ENCODE measurements around the gene NCOA4.

DNA sequence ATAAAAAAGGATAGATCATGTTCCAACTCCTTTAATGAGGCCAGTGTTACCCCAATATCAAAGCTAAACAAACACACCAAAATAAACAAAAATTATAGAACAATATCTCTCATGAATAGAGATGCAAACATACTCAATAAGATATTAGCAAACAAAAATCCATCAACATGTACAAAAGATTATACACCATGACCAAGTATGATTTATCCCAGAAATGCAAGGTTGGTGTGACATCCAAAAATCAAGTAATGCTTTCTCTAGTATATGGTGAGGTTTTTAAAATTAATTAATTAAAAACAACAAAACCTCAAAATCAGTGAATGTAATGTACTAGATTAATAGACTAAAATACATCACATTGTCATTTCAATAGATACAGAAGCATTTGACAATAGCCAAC is 26.6 kb upstream of the NCOA4 start:
- TF ChIP-seq, protein P1, sequence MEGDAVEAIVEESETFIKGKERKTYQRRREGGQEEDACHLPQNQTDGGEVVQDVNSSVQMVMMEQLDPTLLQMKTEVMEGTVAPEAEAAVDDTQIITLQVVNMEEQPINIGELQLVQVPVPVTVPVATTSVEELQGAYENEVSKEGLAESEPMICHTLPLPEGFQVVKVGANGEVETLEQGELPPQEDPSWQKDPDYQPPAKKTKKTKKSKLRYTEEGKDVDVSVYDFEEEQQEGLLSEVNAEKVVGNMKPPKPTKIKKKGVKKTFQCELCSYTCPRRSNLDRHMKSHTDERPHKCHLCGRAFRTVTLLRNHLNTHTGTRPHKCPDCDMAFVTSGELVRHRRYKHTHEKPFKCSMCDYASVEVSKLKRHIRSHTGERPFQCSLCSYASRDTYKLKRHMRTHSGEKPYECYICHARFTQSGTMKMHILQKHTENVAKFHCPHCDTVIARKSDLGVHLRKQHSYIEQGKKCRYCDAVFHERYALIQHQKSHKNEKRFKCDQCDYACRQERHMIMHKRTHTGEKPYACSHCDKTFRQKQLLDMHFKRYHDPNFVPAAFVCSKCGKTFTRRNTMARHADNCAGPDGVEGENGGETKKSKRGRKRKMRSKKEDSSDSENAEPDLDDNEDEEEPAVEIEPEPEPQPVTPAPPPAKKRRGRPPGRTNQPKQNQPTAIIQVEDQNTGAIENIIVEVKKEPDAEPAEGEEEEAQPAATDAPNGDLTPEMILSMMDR (conservative IDR thresholded peaks at IDR 0.05 in 1 of 2, IDR thresholded peaks at IDR 0.05 in 1 of 2; ENCODE audit: extremely low read depth in 1 of 2, insufficient read depth in 1 of 2, low read depth in 1 of 2, low read length in 2 of 2), result no peak
- no peak for TF ChIP-seq EZH2 (IDR thresholded peaks at IDR 0.05; ENCODE audit: borderline replicate concordance, low read length)

Data from mammary epithelial cell (primary cell).